Measurements from ENCODE around the gene TALDO1. TPM values are rescaled to one million over a fixed set of nuclear protein-coding genes. Genes with fewer than 3 reads are reported as not detected.
A peak's percentile ranks its signal among the peaks of the same experiment; 100 is the strongest.
"Not testable (repeated sequence)": the region's sequence is repeated elsewhere in the genome, so short reads cannot be mapped to it uniquely, and the experiment has no call there.

Gene TALDO1
- total RNA-seq, 2 donors from 2014 or later: 124 to 285 TPM

- intact Hi-C loops (cut with DNase I): no loop called here
- no peak overlapping the region for H3K4me3 ChIP-seq
- DNase-seq (ENCODE audit: low spot score): no peak
- TF ChIP-seq CTCF (IDR thresholded peaks at IDR 0.05) (no peak), POLR2A (IDR thresholded peaks at IDR 0.05) (no peak), POLR2AphosphoS5 (IDR thresholded peaks at IDR 0.05) (no peak)
- WGBS: 38% methylated on average over 11 of the region's 11 CpGs
- no peaks in the 10 kb centered on the region for H3K4me1 ChIP-seq (replicated peaks)
- H3K36me3 ChIP-seq: no peaks in the 10 kb centered on the region
- H3K27ac ChIP-seq: no peak overlapping the region
- H3K27me3 ChIP-seq (replicated peaks; ENCODE audit: insufficient read depth): no peaks in the 10 kb centered on the region
- H3K9me3 ChIP-seq: no peaks in the 10 kb centered on the region
These were observed 9.9 kb upstream of the TALDO1 start for GRCh38 chr11:737366-737765.

GRCh38 chr11:737899-738298 lies 9.4 kb upstream of the TALDO1 start:
- DNase-seq (ENCODE audit: low spot score); H3K27ac ChIP-seq; H3K9me3 ChIP-seq; H3K4me3 ChIP-seq; H3K36me3 ChIP-seq; H3K4me1 ChIP-seq (replicated peaks); H3K27me3 ChIP-seq (replicated peaks; ENCODE audit: insufficient read depth); intact Hi-C loops (cut with DNase I): not testable (repeated sequence)
- 41% methylated on average over 10 of the region's 10 CpGs for WGBS

- no peaks in the 10 kb centered on the region for H3K27me3 ChIP-seq (replicated peaks; ENCODE audit: insufficient read depth)
- no peak overlapping the region for H3K4me3 ChIP-seq
- intact Hi-C loops (cut with DNase I): no loop called here
- H3K27ac ChIP-seq: no peak overlapping the region
- TF ChIP-seq CTCF (IDR thresholded peaks at IDR 0.05): no peak
- TF ChIP-seq POLR2AphosphoS5 (IDR thresholded peaks at IDR 0.05): no peak
- no peak for TF ChIP-seq POLR2A (IDR thresholded peaks at IDR 0.05)
- no peaks in the 10 kb centered on the region for H3K36me3 ChIP-seq
- no peak for DNase-seq (ENCODE audit: low spot score)
- 82% methylated on average over 3 of the region's 3 CpGs for WGBS
- no peaks in the 10 kb centered on the region for H3K9me3 ChIP-seq
- H3K4me1 ChIP-seq (replicated peaks): no peaks in the 10 kb centered on the region
These were observed 5.1 kb upstream of the TALDO1 start for GRCh38 chr11:742156-742546.

- no peak overlapping the region for H3K4me3 ChIP-seq
- H3K27me3 ChIP-seq (replicated peaks; ENCODE audit: insufficient read depth): no peaks in the 10 kb centered on the region
- no peak for DNase-seq (ENCODE audit: low spot score)
- TF ChIP-seq CTCF (IDR thresholded peaks at IDR 0.05) (no peak), POLR2AphosphoS5 (IDR thresholded peaks at IDR 0.05) (peak; percentile 79), POLR2A (IDR thresholded peaks at IDR 0.05) (no peak)
- 67% methylated on average over 4 of the region's 4 CpGs for WGBS
- H3K4me1 ChIP-seq (replicated peaks): no peaks in the 10 kb centered on the region
- no peaks in the 10 kb centered on the region for H3K9me3 ChIP-seq
- no peak overlapping the region for H3K27ac ChIP-seq
- no peaks in the 10 kb centered on the region for H3K36me3 ChIP-seq
- intact Hi-C loops (cut with DNase I): no loop called here
These were observed 4.6 kb upstream of the TALDO1 start for GRCh38 chr11:742571-743201.

GRCh38 chr11:745428-745827 lies 1.8 kb upstream of the TALDO1 start:
- Histone ChIP-seq H3K27me3 (replicated peaks; ENCODE audit: insufficient read depth) (no peaks in the 10 kb centered on the region), H3K36me3 (no peaks in the 10 kb centered on the region), H3K4me1 (replicated peaks) (no peaks in the 10 kb centered on the region), H3K4me3 (no peak overlapping the region), H3K27ac (no peak overlapping the region), H3K9me3 (no peaks in the 10 kb centered on the region)
- intact Hi-C loops (cut with DNase I): no loop called here
- no peak for TF ChIP-seq POLR2AphosphoS5 (IDR thresholded peaks at IDR 0.05)
- DNase-seq (ENCODE audit: low spot score): no peak
- 26% methylated on average over 1 of the region's 1 CpG for WGBS

Data from prostate gland (tissue), 2 donors.